H1 (cell line): ENCODE data around the gene DBNDD1. TPM values are rescaled to one million over a fixed set of nuclear protein-coding genes. Genes with fewer than 3 reads are reported as not detected.

Source experiments
- CHD7 ChIP-seq: fragments of 300-600 bp; sonication (generic); IDR thresholded peaks from 2 replicates; pipeline ENCODE4 v1.7.1; 2012; ENCODE audit warnings: low read length, moderate library complexity, mild to moderate bottlenecking, inconsistent platforms; ENCODE audit not compliant: insufficient replicate concordance
- CREB1 ChIP-seq: IDR thresholded peaks from 2 replicates; pipeline ENCODE4 v1.6.1; 2012; ENCODE audit warnings: inconsistent platforms
- E2F6 ChIP-seq: IDR thresholded peaks from 2 replicates; pipeline ENCODE4 v1.6.1; 2012; ENCODE audit warnings: inconsistent platforms
- GABPA ChIP-seq: IDR thresholded peaks from 2 replicates; pipeline ENCODE4 v1.6.1; 2011; ENCODE audit warnings: mild to moderate bottlenecking, low read length, moderate library complexity, borderline replicate concordance; ENCODE audit not compliant: insufficient read depth
- HDAC6 ChIP-seq: IDR thresholded peaks from one replicate; pipeline ENCODE4 v1.7.1; 2012; ENCODE audit warnings: low read depth, mild to moderate bottlenecking, inconsistent platforms, low read length, moderate library complexity
- TCF12 ChIP-seq: IDR thresholded peaks from 2 replicates; pipeline ENCODE4 v1.6.1; 2011; ENCODE audit warnings: low read depth, mild to moderate bottlenecking, low read length
- YY1 ChIP-seq: IDR thresholded peaks from 2 replicates; pipeline ENCODE4 v1.6.1; 2011; ENCODE audit warnings: low read depth, mild to moderate bottlenecking, low read length
- polyA plus RNA-seq, 7 experiments: library from polyadenylated mRNA; depleted of rRNA in 3 of 7; stranded (reverse) in 5 of 7; unstranded in 2 of 7; fragments of >200 nt in 5 of 7; fragments of 200-250 nt in 2 of 7; gene quantifications; 1 replicate in 5 of 7; 2 replicates in 1 of 7; 4 replicates in 1 of 7; pipeline versions ENCODE4 v1.2.1 to v1.2.3, GENCODE V29; 2011 to 2013; ENCODE audit warnings: missing spikeins in 2 of 7, mixed read lengths in 2 of 7
- total RNA-seq: library from RNA; stranded (reverse); fragmentation: NEBNext Ultra II Directional; extraction: Animal tissue kit (Norgen Biotek cat#: 25700); gene quantifications from 2 replicates; pipeline ENCODE4 v1.2.1, GENCODE V29; 2021

Gene DBNDD1
- total and polyA plus RNA-seq, 2 of the 8 experiments (the other 6 are each of a cell fraction or from before 2014, with no cell fraction given), result 69.9 to 92.6 TPM

- TF ChIP-seq CHD7 (no peak), TCF12 (no peak), CREB1 (no peak), E2F6 (no peak), YY1 (no peak), HDAC6 (no peak), GABPA (no peak)
Observed at GRCh38 chr16:90050969-90051368, 31.7 kb upstream of the DBNDD1 start (continued).
